HTERT RPE-1 (cell line): ENCODE results near the gene TSHZ1.
"Not testable (repeated sequence)": the region's sequence is repeated elsewhere in the genome, so short reads cannot be mapped to it uniquely, and the experiment has no call there.

Source experiments
- in situ Hi-C: fragments of 300-500 bp; cut with MboI; formaldehyde crosslinking; loops from 4 replicates; pipeline ENCODE4 v1.14.3; 2020; ENCODE audit warnings: low sequenced_read_pairs

The TSHZ1 gene

DNA sequence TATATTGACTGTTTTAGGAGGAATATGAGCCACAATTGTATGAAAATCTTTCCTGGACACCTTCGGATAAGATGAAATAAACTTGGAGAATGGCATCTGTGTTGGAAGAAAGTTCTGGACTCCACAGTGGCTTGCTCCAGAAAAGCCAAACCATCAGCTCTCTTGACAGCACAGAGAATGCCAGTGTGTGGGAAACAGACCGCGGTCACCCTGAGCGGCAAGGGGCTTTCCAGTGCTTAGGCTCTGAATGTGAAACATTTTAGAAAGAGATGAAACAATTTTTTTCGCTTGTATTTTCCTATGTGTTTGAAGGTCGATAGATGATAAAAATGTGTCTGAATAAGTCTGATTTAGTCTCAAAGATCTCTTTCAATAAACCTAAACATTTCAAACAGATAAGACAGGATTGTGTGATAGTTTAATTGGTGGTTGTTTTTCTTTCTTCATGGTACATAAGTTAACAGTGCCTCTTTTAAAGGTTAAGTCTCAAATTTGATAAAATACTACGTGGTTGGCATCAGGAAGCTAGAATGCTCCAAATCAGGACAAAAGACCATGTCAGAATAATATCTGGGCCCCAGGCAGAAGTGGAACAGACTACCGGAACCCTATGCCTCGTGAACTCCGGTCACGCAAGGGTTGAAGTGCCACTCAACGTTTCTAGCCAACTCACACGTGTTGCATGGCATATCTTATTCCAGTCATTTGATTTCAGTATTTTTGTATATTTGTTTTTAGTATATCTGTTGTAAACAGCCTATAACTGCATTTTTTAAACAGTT, 30.6 kb upstream of the TSHZ1 start:
- in situ Hi-C loops: no loop called here

DNA sequence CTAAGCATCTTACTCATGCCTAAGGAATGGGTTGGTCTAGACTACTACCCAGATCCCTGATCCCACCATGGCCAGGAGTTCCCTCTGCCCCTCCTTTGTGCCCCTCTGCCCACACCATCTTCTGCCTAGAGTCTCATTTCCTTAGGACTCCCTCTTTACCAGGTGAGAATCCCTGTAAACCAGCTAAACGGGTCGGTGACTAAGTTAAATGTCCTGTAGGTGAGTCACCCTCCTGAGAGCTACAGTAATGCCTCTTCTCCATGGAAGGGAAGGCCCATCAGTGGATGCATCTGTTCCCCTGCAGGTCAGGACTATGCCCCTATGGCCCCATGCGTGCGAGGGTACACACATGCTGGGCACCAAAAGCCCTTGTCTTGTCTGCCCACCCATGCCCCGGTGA, 27.1 kb upstream of the TSHZ1 start:
- in situ Hi-C loops: no loop called here

DNA sequence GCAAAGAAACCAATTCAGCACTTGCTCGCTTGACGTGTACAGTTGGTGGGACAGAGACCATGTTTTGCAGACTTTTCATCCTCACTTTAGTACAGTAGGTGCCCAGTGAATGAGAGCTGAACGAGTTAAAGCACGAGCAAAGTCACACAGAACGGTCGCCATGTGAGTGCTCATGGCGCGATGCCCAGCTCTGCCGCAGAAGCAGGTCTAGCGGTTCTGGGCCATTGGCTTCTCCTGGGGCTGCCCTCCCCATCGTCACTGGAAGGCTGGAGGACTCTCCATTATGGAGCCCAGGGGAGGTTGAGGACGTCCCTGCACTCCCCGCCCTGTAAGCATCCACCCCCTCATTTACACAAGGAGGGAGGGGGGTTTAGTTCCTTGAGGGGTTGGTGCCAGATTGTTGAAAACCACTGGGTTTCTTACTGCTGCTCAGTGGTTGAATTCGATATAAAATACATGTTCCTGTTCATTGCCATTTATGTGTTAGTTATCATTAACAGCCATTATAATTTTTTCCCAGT, 26.6 kb upstream of the TSHZ1 start:
- in situ Hi-C loops: no loop called here

DNA sequence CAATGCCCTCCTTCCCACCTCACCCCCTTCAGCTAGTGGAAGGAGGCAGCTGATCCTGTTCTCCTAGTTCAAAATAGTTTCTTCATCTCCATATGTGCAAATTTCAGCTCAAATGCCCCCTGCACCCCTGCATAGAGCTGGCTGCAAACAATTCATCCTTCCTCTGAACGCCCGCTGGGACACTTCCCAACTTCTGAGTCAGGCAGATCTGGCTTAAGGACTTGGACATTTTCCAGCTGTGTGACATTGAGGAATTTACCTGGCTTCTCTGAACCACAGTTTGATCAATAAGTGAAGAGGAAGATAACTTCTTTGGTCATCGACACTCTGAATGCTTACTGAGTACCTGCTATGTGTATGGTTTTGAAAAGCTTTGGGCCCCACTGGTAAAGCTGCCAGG, 25.1 kb upstream of the TSHZ1 start:
- in situ Hi-C loops: no loop called here

DNA sequence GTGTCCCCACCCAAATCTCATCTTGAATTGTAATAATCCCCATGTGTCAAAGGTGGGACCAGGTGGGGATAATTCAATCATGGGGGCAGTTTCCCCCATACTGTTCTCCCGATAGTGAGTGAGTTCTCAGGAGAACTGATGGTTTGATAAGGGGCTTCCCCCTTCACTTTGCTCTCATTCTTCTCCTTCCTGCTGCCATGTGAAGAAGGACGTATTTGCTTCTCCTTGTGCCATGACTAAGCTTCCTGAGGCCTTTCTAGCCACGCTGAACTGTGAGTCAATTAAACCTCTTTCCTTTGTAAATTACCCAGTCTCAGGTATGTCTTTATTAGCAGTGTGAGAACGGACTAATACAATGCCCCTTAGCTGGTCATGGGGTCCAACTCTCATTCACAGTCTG, 22.9 kb upstream of the TSHZ1 start:
- in situ Hi-C loops: not testable (repeated sequence)

DNA sequence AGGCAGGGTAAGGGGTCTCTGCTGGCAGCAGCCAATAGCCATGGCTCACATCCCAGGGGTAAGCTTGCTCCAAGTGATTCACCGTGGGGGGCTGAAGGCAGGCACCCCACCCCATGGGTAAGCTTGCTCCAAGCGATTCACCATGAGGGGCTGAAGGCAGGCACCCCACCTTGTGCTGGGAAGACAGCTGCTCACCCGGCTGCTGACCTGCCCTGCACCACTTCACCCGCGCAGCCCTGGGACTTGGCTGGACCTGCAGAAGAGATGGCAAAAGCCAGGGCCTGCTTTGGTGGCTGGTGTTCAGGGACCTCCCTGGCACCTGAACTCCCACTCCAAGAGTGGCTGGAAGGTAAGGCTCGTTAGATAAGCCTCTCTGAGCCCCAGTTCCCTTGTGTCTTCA, 20.9 kb upstream of the TSHZ1 start:
- in situ Hi-C loops: no loop called here

DNA sequence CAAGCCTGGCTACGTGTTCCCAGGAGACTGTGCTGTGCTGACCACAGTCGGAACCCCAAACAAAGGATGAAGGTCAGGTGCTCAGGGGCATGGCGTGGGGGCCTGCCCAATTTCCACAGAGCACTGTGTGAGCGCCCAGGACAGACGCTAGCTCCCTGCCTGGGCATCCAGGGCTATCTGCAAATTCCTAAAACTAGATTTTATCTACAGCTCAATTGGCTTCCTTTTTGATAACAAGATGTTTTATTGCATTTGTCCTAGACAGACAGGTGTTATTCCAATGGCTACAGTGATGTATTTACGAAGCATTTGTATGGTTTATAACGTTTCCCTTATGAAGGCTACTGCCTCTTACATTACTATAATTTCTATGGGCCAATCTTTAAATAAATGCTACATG, 17.7 kb upstream of the TSHZ1 start:
- in situ Hi-C loops: no loop called here

DNA sequence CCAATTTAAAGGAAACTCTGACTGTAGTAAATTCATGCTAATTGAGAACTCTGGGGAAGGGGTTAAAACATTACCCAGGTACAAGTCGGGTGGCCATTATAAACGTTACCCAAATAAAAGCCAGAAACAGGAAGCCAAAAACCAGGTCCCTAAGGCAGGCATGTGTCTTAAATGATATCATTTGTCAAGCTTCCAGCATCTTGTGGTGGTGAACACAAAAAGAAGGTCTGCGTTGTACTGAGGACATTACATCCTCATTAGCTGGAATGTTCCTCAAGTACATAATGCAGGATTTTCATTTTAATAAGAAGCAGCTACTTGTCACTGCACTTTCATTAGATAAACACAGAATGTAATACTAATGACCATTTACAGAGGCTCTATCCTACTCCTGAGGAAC, 12.6 kb upstream of the TSHZ1 start:
- in situ Hi-C loops: no loop called here

DNA sequence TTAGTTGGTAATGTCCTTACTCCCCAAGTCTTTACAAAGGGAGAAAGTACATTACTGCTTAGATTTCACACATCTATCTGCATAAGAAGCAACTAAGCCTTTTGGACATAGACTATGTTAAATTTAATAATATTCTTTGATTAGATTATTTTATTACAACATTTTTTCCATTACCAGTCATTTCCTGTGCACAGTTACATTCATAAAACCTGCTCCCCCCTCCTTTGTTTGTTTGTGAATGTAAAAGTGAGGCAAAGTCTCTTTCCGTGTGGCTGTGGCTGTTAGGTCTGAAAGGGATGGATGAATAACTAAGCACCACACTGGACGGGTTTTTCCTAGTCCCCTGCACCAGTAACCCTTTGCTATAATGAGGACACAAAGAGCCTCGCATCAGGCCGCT, 11.3 kb upstream of the TSHZ1 start:
- in situ Hi-C loops: no loop called here

DNA sequence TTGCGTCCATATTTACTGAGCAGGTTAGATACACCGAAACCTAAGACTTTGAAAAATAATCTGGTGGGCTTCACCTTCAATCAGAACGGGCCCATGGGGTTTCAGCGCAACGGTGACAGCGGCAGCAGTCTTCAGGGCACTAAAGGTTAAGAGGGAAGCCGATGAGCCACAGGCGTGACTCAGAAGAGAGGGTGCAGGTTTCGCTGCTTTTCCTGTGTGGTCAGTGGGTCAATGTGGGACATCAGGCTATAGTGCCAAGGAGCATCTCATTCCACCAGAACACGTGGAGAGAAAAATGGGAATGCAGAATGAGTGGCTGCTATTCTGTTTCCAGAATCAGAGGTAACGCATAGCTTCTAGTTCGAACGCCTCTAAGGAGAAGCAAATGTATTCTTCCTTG, 10.5 kb upstream of the TSHZ1 start:
- in situ Hi-C loops: no loop called here

DNA sequence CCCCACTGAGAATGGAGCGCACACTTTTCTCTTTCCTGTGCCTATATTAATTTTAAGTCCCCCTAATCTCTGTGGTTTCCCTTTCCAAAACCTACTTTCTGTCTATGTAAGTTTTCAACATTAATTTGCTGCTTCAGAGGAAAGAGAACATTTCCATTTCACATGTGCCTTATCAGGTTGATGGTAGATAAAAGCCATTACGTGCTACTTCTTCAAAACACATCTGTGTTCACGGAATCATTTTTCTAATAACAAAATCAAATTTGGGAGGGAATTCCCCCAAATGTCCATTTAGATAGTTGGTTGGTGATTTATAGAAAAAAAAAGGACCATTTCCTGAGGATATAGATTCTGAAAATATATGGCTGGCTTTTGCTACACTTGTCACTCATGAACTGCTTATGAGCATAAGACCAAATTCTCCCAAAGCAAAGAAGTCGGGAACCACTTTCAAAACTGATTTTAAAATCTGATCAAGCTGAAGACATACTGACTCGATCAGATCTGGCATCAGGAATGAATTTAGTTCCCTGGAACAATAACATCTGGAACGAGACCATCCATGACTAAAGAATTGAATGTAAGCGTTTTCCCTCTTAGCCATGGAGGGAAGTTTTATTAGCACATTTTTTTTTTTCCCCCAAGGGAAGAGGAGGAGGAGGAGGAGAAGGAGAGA, 9.9 kb upstream of the TSHZ1 start:
- in situ Hi-C loops: no loop called here

DNA sequence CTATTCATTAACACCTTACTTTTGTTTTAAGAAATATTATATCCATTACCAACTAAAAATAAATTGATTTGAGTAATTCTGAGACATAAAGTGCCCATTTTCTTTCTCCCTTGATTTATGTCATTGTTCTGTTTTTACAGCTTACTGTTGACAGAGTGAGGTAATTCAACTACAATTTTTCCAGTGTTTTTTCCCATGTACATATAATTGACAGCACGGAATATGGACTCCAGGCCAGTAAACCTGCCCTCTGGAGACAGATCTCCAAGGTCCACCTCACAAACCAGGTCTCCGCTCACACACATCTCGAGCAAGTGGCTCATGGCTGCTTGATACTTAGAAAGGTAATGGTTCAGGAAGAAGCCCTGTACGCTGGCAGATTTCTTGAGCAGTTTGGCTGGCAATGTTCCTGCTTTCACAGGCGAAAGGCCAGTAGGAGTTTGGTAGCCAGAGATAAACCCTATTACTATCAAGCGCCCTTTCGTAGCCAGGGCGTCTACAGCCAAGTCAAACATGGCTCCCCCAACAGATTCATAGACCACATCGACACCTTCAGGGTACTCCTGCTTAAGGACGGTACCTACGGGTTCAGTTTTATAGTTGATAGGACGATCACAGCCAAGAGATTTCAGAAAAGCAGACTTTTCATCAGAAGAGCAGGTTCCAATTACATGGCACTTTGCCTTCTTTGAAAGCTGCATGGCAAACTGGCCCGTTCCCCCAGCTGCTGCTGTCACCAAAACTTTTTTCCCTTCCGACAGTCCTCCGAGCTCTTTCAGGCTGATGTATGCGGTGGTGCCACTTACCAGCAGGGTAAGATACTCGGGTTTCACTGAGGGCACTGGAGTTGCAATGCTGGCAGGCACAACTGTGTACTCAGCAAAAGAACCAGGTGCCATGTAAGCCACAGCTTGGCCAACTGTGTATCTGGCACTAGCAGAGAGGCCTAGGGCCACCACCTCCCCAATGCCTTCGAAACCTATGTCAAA, 9.0 kb upstream of the TSHZ1 start:
- in situ Hi-C loops: no loop called here

DNA sequence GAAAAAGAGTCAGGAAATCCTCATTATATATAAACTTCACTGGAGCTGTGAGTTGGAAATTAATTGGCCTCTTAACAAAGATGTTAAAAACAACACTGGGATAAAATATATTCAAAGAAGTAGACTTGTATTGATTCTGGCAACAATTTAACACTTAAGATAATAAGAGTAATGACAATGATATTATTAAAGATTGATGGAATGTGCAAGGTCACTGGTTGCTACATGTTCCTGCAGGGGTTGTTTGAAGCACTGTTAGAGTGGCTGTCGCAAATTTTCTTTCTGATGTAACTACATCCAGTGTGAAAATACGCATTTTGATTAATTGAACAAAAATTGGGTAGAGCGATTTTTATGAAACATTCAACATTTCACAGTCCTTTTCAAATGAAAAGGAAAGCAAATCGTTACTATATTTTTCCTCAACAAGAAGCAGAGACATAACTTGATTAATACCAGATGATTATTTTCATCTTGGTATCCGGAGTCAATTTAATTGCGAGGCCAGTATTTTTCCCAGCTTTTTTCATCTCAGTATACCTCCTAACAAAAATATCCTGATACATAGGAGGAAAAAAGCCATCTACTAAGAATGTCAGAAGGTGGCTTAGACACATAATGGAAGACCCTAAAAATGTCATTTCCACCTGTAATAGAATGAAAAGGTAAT, 7.8 kb upstream of the TSHZ1 start:
- in situ Hi-C loops: no loop called here

DNA sequence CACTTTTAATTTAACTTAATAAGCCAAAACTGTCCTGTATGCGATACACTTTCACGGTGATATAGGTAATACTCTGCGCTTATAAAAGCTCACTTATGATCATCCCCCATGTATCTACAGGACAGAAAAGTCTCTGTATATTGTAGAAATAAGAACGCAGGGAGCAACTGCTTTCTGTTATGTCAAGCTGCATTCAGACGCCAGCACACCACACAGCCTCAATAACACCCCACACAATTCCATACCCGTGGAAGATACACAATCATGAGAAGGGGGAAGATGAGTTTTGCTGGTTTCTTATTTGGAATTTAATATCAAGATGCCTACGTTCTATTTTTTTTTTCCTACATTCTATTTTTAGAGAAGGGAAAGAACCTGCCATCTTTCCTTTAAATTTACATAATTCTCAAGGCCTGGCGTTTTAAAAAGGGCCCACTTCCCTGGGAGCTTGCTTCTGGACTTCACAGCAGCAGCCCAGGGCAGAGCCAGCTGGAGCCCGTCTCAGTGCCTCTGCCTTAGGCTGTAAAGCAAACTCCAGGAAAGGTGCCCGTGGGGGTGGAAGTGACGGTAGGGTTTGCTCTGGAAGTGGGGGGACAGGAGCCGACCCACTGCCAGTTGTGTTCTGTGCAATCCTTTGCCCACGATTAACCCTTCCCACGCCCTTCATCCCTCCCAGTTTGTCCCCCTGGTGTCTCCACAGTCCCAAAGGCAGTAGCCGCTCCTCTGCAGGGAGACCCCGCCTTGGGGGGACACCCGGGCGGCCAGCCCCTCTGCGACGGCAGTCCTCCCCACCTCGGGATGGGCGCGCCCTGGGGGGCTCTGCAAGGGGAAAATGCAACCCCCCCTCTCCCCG, 7.0 kb upstream of the TSHZ1 start:
- in situ Hi-C loops: no loop called here

DNA sequence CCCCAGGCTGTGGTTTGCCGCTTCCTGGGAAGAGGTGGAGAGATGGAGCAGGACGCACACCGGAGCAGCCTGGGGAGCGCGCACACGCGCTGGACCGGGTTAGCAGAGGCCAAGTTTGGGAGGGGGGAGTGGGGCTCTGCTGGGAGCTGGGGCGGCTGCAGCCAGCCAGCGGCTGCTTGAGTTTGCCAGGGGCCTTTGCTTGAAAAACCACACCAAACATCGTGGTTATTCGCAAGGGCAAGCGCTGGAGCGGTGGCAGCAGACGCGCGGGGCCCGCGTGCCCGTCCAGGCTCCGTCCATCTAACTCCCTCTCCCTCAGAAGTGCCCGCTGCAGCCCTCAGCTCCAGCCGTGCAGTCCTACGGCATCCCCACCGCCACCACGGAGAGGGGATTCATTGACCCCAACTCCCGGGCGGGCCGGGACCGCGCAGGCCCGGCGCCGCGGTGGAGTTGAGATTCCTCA, 6.3 kb upstream of the TSHZ1 start:
- in situ Hi-C loops: no loop called here

DNA sequence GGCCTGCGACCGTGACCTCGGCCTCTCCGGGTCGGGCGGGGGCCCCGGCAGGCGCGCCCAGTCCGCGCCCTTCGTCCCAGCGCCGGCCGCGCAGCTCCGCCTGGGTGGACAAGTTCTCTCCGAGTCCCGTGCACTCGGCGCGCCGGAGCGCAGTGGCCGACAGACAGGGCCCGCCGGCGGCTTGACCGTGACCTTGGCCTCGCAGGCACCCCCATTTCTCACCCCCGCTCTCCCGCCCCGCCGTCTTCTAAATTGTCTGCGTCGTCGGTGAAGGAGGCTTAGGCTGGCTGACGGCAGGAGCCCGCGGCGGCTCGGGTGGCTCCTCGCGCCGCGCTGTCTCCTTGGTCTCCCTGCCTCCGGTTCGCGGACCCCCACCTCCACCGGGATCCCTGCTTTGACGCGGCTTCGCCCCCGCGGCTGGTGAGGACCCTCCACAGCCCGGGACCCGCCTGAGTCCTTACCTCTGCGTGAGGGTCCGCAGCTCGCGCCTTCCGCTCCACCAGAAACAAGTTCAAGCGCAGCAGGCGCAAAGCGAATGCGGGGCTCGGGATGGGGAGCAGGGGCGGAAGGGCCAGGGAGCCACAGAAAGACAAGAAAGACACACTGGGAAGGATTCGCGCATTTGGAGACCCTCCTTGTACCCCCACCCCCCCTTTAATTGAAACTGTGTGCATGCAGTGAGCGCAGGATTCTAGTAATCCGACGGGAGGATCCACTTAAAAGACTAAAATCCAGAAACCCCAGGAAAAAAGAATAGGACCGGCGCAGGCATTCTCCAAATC, 5.7 kb upstream of the TSHZ1 start:
- in situ Hi-C loops: no loop called here

DNA sequence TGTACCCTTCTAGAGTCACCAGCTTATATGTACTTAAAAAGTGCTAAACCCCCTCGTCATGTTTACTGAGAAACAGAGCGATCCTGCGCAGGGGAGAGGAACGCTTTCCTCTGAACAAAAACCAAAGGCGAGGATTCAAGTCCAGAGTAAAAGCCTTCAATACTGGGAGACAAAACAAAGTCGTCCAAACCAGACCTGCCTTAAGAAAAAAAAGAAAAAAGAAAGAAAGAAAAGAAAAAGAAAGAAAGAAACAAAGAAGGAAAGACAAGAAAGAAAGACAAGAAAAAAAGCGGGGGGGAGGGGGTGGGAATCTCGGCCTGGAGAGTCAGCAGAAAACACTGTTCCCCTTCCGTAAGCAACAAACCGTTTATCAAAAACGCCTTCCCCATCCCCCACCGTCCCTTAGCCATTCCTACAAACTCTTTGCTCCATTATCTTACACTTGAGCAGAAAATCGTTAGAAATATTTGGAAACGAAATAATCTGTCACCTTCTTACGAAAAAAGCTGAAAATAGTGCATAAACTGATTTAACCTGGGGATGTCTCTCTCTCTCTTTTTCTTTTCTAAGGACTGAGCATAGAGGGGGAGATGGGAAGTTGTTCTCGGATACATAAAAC, 5.0 kb upstream of the TSHZ1 start:
- in situ Hi-C loops: no loop called here

DNA sequence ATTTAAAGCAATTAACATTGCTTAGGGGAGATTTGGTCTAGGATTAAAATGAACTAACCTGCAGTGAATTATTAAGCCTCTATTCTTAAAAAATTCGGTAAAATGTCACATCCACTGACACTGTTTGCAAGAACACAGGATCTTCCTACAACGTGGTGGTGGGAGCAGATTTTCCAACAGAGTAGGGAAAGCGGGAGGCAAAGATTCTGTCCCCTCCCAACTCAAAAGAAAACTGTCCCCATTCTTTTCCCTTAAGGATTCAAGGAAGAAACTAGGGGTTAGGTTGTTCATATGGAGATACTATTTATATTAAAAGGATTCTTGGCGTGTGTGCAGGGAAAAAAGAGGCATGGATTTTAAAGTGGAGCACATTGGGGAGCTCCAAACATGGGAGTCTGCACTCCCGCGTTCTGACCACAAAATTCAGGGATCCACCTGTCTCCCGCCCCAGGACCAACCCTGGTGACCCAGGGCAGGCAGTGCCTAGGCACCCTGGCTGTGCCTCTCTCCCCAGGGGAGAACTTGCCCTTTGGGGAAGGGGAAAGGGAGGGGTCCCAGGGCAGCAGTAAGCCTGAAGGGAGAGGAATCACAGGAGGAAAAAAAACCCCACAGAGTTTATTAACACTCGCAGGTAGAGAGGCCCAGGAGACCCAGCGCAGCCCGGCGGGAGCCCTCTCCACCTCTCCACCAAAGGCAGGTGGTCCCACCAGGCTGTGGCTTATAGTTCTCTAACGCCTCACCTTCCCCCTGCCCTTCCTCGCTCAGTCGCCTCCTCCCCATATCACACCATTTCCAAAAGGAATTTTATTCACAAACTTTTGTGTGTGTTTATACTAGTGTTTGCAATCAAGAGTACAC, 3.9 kb upstream of the TSHZ1 start:
- in situ Hi-C loops: no loop called here
